ENCODE measurements around the gene ALK.

DNA sequence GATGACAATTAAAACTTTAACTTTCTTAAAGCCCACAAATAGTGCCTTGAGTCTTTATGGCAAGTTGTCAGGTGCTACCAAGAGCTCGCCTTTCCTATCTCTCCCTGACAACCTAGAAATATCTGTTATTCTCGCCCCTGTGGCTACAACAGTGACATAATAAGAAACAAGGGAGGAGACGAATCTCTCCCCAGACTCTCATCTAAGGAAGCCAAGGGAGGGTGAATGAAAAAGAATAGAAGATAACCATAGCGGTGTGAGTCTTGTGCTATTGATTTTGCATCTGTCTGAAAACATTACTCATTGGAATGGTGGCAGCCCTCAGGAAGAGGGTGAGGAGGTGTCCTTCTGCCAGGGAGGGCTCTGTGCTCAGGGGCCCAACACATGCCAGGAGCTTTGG is 114.3 kb downstream of the ALK start:
- TF ChIP-seq, protein P1, sequence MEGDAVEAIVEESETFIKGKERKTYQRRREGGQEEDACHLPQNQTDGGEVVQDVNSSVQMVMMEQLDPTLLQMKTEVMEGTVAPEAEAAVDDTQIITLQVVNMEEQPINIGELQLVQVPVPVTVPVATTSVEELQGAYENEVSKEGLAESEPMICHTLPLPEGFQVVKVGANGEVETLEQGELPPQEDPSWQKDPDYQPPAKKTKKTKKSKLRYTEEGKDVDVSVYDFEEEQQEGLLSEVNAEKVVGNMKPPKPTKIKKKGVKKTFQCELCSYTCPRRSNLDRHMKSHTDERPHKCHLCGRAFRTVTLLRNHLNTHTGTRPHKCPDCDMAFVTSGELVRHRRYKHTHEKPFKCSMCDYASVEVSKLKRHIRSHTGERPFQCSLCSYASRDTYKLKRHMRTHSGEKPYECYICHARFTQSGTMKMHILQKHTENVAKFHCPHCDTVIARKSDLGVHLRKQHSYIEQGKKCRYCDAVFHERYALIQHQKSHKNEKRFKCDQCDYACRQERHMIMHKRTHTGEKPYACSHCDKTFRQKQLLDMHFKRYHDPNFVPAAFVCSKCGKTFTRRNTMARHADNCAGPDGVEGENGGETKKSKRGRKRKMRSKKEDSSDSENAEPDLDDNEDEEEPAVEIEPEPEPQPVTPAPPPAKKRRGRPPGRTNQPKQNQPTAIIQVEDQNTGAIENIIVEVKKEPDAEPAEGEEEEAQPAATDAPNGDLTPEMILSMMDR (IDR thresholded peaks at IDR 0.05; ENCODE audit: low read length) = no peak
- no peak for TF ChIP-seq EZH2phosphoT487 (IDR thresholded peaks at IDR 0.05; ENCODE audit: low read length)
